A549 (cell line): ENCODE measurements around the gene ONECUT2. TPM values are rescaled to one million over a fixed set of nuclear protein-coding genes. Genes with fewer than 3 reads are reported as not detected.

Source experiments
- ATAC-seq, 2 experiments: fragments of 200-7000 bp in 1 of 2; fragments of >200 bp in 1 of 2; cut with Nextera tagmentation in 1 of 2; cut with Tn5 transposase in 1 of 2; 3 replicates each; pipeline versions ENCODE4 v1.8.0 to v1.9.1; 2018 to 2020; ENCODE audit warnings: mild to moderate bottlenecking in 1 of 2, moderate library complexity in 1 of 2
- CTCF ChIA-PET: fragments of 300-600 bp; sonication (Branson Sonifier 250); formaldehyde crosslinking; extraction: SDS; loops from one replicate; lab custom pipeline; 2021; ENCODE audit warnings: antibody characterized with exemption, inconsistent platforms; lab: Yijun Ruan, JAX
- POLR2A ChIA-PET: fragments of 350-600 bp; formaldehyde crosslinking; extraction: SDS; loops from one replicate; lab custom pipeline; 2021; ENCODE audit warnings: antibody characterized with exemption, inconsistent platforms; lab: Yijun Ruan, JAX
- DNase-seq, 2 experiments: peaks; one replicate each; pipeline versions ENCODE4 v3.0.0 to v3.0.0-alpha.2; 2011 to 2016; ENCODE audit warnings: low read depth in 1 of 2, low spot score in 1 of 2
- FAIRE-seq: peaks from 2 replicates; lab custom pipeline; 2011; peaks lifted over from hg19 to GRCh38; lab: Jason Lieb, UNC
- H3K27ac ChIP-seq, 2 experiments: fragments of >200 bp; sonication (Bioruptor Twin); formaldehyde crosslinking; 3 replicates each; pipeline ENCODE4 v1.5.1; 2016 to 2017
- H3K4me1 ChIP-seq: fragments of >200 bp; sonication (Bioruptor Twin); formaldehyde crosslinking; 3 replicates; pipeline ENCODE4 v1.6.1; 2016
- H3K4me2 ChIP-seq: fragments of >200 bp; sonication (Bioruptor Twin); formaldehyde crosslinking; 3 replicates; pipeline ENCODE4 v1.6.1; 2016
- H3K4me3 ChIP-seq: fragments of >200 bp; sonication (Bioruptor Twin); formaldehyde crosslinking; 3 replicates; pipeline ENCODE4 v1.5.1; 2016
- H3K9me3 ChIP-seq: fragments of >200 bp; sonication (Bioruptor Twin); formaldehyde crosslinking; 3 replicates; pipeline ENCODE4 v1.6.1; 2016
- CEBPB ChIP-seq, 2 experiments: fragments of >200 bp in 1 of 2; sonication (Bioruptor Twin) in 1 of 2; formaldehyde crosslinking in 1 of 2; IDR thresholded peaks; 2 replicates each; pipeline ENCODE4 v1.6.1; 2012 to 2016
- CHD4 ChIP-seq: fragments of 200-600 bp; sonication (generic); IDR thresholded peaks from 2 replicates; pipeline ENCODE4 v1.6.1; 2016; ENCODE audit warnings: antibody characterized with exemption, mild to moderate bottlenecking, borderline replicate concordance
- E2F6 ChIP-seq: IDR thresholded peaks from 2 replicates; pipeline ENCODE4 v1.6.1; 2012; ENCODE audit warnings: low read depth, borderline replicate concordance
- EHF ChIP-seq: fragments of 250-450 bp; sonication (Bioruptor Pico); IDR thresholded peaks from 2 replicates; pipeline ENCODE4 v1.5.0; 2020; ENCODE audit warnings: mild to moderate bottlenecking
- ELK1 ChIP-seq: fragments of 150-350 bp; IDR thresholded peaks from 2 replicates; pipeline ENCODE4 v1.6.1; 2014; ENCODE audit warnings: low read depth, mild to moderate bottlenecking, low read length
- EP300 ChIP-seq, 2 experiments: fragments of >200 bp; sonication (Bioruptor Twin); formaldehyde crosslinking; IDR thresholded peaks; 2 replicates in 1 of 2; 3 replicates in 1 of 2; pipeline ENCODE4 v1.6.1; 2016 to 2017
- FOXS1 ChIP-seq: fragments of 250-450 bp; sonication (Bioruptor Pico); IDR thresholded peaks from 2 replicates; pipeline ENCODE4 v1.5.0; 2020; ENCODE audit warnings: mild to moderate bottlenecking, moderate library complexity
- GATA3 ChIP-seq: IDR thresholded peaks from 2 replicates; pipeline ENCODE4 v1.6.1; 2012; ENCODE audit warnings: borderline replicate concordance
- HDAC2 ChIP-seq: fragments of 200-600 bp; sonication (generic); IDR thresholded peaks from 2 replicates; pipeline ENCODE4 v1.6.1; 2016
- HOXA7 ChIP-seq: fragments of 250-450 bp; sonication (Bioruptor Pico); IDR thresholded peaks from 2 replicates; pipeline ENCODE4 v1.5.0; 2020; ENCODE audit warnings: mild to moderate bottlenecking, moderate library complexity
- JUN ChIP-seq, 2 experiments: fragments of >200 bp; sonication (Bioruptor Twin); formaldehyde crosslinking; IDR thresholded peaks; 2 replicates in 1 of 2; 3 replicates in 1 of 2; pipeline ENCODE4 v1.6.1; 2016 to 2017
- JUNB ChIP-seq: fragments of >200 bp; sonication (Bioruptor Twin); formaldehyde crosslinking; IDR thresholded peaks from 2 replicates; pipeline ENCODE4 v1.6.1; 2016
- KDM1A ChIP-seq: fragments of 200-600 bp; sonication (generic); IDR thresholded peaks from 2 replicates; pipeline ENCODE4 v1.6.1; 2016; ENCODE audit warnings: low read depth, mild to moderate bottlenecking
- NR3C1 ChIP-seq: fragments of >200 bp; sonication (Bioruptor Twin); formaldehyde crosslinking; IDR thresholded peaks from 3 replicates; pipeline ENCODE4 v1.6.1; 2017
- POLR2AphosphoS2 ChIP-seq: conservative IDR thresholded peaks from 2 replicates; pipeline ENCODE4 v1.6.1; 2012; ENCODE audit warnings: low read length, improper control_type of control experiment, inconsistent platforms
- RARB ChIP-seq: fragments of 250-450 bp; sonication (Bioruptor Pico); IDR thresholded peaks from 2 replicates; pipeline ENCODE4 v1.8.0; 2021; ENCODE audit warnings: mild to moderate bottlenecking, moderate library complexity
- RCOR1 ChIP-seq: fragments of 150-350 bp; IDR thresholded peaks from 2 replicates; pipeline ENCODE4 v1.6.1; 2014; ENCODE audit warnings: antibody characterized with exemption, low read length, low read depth
- REST ChIP-seq: fragments of 200-600 bp; sonication (generic); IDR thresholded peaks from 2 replicates; pipeline ENCODE4 v1.6.1; 2016; ENCODE audit warnings: antibody characterized with exemption, mild to moderate bottlenecking, moderate library complexity
- TP53 ChIP-seq: fragments of 250-450 bp; sonication (Bioruptor Pico); IDR thresholded peaks from 2 replicates; pipeline ENCODE4 v1.5.0; 2021; ENCODE audit warnings: mild to moderate bottlenecking, moderate library complexity
- USF2 ChIP-seq: fragments of 450-650 bp; IDR thresholded peaks from 2 replicates; pipeline ENCODE4 v1.6.1; 2014; ENCODE audit warnings: antibody characterized with exemption
- ZNF302 ChIP-seq: fragments of 250-450 bp; sonication (Bioruptor Pico); IDR thresholded peaks from 2 replicates; pipeline ENCODE4 v1.9.0; 2021; ENCODE audit warnings: inconsistent platforms, mild to moderate bottlenecking, moderate library complexity
- ZSCAN20 ChIP-seq: fragments of 250-450 bp; sonication (Bioruptor Pico); IDR thresholded peaks from 2 replicates; pipeline ENCODE4 v1.8.0; 2022; ENCODE audit warnings: mild to moderate bottlenecking, moderate library complexity
- WGBS: methylation state at CpG from one replicate; pipeline ENCODE4 v1.1.6; 2017; ENCODE audit errors: missing lambda C conversion rate; 5-methylcytosine and 5-hydroxymethylcytosine counted together
- polyA plus RNA-seq, 4 experiments: library from polyadenylated mRNA; depleted of rRNA in 3 of 4; stranded (reverse); fragments of >200 nt; fragmentation: RNase III in 1 of 4; extraction: RNeasy Plus Mini Kit Qiagen cat#74134 plus additional on column Dnase treatment in 1 of 4; gene quantifications; 2 replicates in 3 of 4; 3 replicates in 1 of 4; pipeline ENCODE4 v1.2.3, GENCODE V29; 2011 to 2017

ONECUT2 gene
- polyA plus RNA-seq, 2 of the 4 experiments (the other 2 are of a cell fraction) = 0.45 to 0.62 TPM

GRCh38 chr18:57431467-57432080, 3.6 kb upstream of the ONECUT2 start:
- ATAC-seq (no peak), DNase-seq (no peak), FAIRE-seq (no peak)
- no peak for TF ChIP-seq KDM1A
- TF ChIP-seq HOXA7 (CRISPR knock-in tag) = no peak
- POLR2A ChIA-PET = no interaction called here
- Histone ChIP-seq H3K4me1 (peaks cover 8% of the 10 kb centered on the region; the same call in 2 of the 3 replicates), H3K27ac (no peak overlapping the region), H3K4me2 (no peak overlapping the region), H3K4me3 (no peak overlapping the region), H3K9me3 (no peaks in the 10 kb centered on the region)
- 30% methylated on average over 12 of the region's 12 CpGs for WGBS
- CTCF ChIA-PET = no interaction called here

GRCh38 chr18:57432140-57432539, 3.0 kb upstream of the ONECUT2 start:
- no peak overlapping the region for H3K27ac ChIP-seq
- DNase-seq (no peak), FAIRE-seq (no peak), ATAC-seq (no peak)
- H3K9me3 ChIP-seq = no peaks in the 10 kb centered on the region
- H3K4me2 ChIP-seq = no peak overlapping the region
- CTCF ChIA-PET = no interaction called here
- TF ChIP-seq CEBPB (IDR thresholded peaks at IDR 0.05) (no peak), RCOR1 (no peak), ZSCAN20 (CRISPR knock-in tag) (no peak), RARB (CRISPR knock-in tag) (no peak), GATA3 (no peak), USF2 (no peak), EP300 (IDR thresholded peaks at IDR 0.05) (no peak), JUNB (no peak), ELK1 (no peak), ZNF302 (CRISPR knock-in tag) (no peak), EHF (no peak), JUN (IDR thresholded peaks at IDR 0.05) (no peak), HDAC2 (no peak), POLR2AphosphoS2 (no peak), TP53 (CRISPR knock-in tag) (no peak), NR3C1 (no peak), FOXS1 (no peak), REST (no peak), E2F6 (no peak), CHD4 (no peak)
- no peak overlapping the region for H3K4me3 ChIP-seq
- H3K4me1 ChIP-seq = peaks cover 8% of the 10 kb centered on the region; the same call in 2 of the 3 replicates
- WGBS = 16% methylated on average over 4 of the region's 4 CpGs
- POLR2A ChIA-PET = no interaction called here
